ENCODE results near the gene TRPM3.

TRPM3 gene

GRCh38 chr9:70506159-70506558 is 615.3 kb downstream of the TRPM3 start:
- no peak for TF ChIP-seq ZNF565 (CRISPR knock-in tag; conservative IDR thresholded peaks at IDR 0.05; ENCODE audit: low read depth)
- TF ChIP-seq CSRNP3 (CRISPR knock-in tag; IDR thresholded peaks at IDR 0.05): no peak
- TF ChIP-seq, protein P1, sequence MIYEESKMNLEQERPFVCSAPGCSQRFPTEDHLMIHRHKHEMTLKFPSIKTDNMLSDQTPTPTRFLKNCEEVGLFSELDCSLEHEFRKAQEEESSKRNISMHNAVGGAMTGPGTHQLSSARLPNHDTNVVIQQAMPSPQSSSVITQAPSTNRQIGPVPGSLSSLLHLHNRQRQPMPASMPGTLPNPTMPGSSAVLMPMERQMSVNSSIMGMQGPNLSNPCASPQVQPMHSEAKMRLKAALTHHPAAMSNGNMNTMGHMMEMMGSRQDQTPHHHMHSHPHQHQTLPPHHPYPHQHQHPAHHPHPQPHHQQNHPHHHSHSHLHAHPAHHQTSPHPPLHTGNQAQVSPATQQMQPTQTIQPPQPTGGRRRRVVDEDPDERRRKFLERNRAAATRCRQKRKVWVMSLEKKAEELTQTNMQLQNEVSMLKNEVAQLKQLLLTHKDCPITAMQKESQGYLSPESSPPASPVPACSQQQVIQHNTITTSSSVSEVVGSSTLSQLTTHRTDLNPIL (CRISPR knock-in tag; IDR thresholded peaks at IDR 0.05; ENCODE audit: low read depth): no peak
- no peak for TF ChIP-seq TOX (CRISPR knock-in tag; IDR thresholded peaks at IDR 0.05; ENCODE audit: borderline replicate concordance)
- no peak for TF ChIP-seq ESRRG (CRISPR knock-in tag; IDR thresholded peaks at IDR 0.05)
- TF ChIP-seq ZFP30 (CRISPR knock-in tag; IDR thresholded peaks at IDR 0.05): no peak
- no peak for TF ChIP-seq TSHZ2 (CRISPR knock-in tag; IDR thresholded peaks at IDR 0.05)
- TF ChIP-seq, protein P2, sequence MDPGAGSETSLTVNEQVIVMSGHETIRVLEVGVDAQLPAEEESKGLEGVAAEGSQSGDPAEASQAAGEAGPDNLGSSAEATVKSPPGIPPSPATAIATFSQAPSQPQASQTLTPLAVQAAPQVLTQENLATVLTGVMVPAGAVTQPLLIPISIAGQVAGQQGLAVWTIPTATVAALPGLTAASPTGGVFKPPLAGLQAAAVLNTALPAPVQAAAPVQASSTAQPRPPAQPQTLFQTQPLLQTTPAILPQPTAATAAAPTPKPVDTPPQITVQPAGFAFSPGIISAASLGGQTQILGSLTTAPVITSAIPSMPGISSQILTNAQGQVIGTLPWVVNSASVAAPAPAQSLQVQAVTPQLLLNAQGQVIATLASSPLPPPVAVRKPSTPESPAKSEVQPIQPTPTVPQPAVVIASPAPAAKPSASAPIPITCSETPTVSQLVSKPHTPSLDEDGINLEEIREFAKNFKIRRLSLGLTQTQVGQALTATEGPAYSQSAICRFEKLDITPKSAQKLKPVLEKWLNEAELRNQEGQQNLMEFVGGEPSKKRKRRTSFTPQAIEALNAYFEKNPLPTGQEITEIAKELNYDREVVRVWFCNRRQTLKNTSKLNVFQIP (CRISPR knock-in tag; IDR thresholded peaks at IDR 0.05; ENCODE audit: borderline replicate concordance, low read depth): no peak
- no peak for TF ChIP-seq PPARA (CRISPR knock-in tag; IDR thresholded peaks at IDR 0.05; ENCODE audit: borderline replicate concordance)
- no peak for TF ChIP-seq GLIS3 (CRISPR knock-in tag; IDR thresholded peaks at IDR 0.05)
- TF ChIP-seq ZC3H10 (CRISPR knock-in tag; IDR thresholded peaks at IDR 0.05): no peak
- no peak for TF ChIP-seq ARNTL (CRISPR knock-in tag; IDR thresholded peaks at IDR 0.05; ENCODE audit: borderline replicate concordance, low read depth)
- ATAC-seq: no peak

GRCh38 chr9:70504834-70505233 is 616.6 kb downstream of the TRPM3 start:
- no peak for TF ChIP-seq GLIS3 (CRISPR knock-in tag; IDR thresholded peaks at IDR 0.05)
- no peak for TF ChIP-seq ESRRG (CRISPR knock-in tag; IDR thresholded peaks at IDR 0.05)
- no peak for ATAC-seq

- TF ChIP-seq CSDC2 (CRISPR knock-in tag; IDR thresholded peaks at IDR 0.05) (no peak), BACH2 (CRISPR knock-in tag; IDR thresholded peaks at IDR 0.05; ENCODE audit: borderline replicate concordance) (no peak), OSR1 (CRISPR knock-in tag; IDR thresholded peaks at IDR 0.05) (no peak), ZNF70 (CRISPR knock-in tag; IDR thresholded peaks at IDR 0.05) (no peak), ZNF565 (CRISPR knock-in tag; conservative IDR thresholded peaks at IDR 0.05; ENCODE audit: low read depth) (no peak), ESRRG (CRISPR knock-in tag; IDR thresholded peaks at IDR 0.05) (no peak)
- TF ChIP-seq, protein P3, sequence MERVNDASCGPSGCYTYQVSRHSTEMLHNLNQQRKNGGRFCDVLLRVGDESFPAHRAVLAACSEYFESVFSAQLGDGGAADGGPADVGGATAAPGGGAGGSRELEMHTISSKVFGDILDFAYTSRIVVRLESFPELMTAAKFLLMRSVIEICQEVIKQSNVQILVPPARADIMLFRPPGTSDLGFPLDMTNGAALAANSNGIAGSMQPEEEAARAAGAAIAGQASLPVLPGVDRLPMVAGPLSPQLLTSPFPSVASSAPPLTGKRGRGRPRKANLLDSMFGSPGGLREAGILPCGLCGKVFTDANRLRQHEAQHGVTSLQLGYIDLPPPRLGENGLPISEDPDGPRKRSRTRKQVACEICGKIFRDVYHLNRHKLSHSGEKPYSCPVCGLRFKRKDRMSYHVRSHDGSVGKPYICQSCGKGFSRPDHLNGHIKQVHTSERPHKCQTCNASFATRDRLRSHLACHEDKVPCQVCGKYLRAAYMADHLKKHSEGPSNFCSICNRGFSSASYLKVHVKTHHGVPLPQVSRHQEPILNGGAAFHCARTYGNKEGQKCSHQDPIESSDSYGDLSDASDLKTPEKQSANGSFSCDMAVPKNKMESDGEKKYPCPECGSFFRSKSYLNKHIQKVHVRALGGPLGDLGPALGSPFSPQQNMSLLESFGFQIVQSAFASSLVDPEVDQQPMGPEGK (CRISPR knock-in tag; IDR thresholded peaks at IDR 0.05; ENCODE audit: borderline replicate concordance): no peak
- ATAC-seq: no peak
These were observed 618.7 kb downstream of the TRPM3 start for GRCh38 chr9:70502690-70503089.

- TF ChIP-seq ZFP3 (CRISPR knock-in tag; IDR thresholded peaks at IDR 0.05): no peak
- no peak for TF ChIP-seq CSDC2 (CRISPR knock-in tag; IDR thresholded peaks at IDR 0.05)
- no peak for TF ChIP-seq BACH2 (CRISPR knock-in tag; IDR thresholded peaks at IDR 0.05; ENCODE audit: borderline replicate concordance)
- TF ChIP-seq CSRNP3 (CRISPR knock-in tag; IDR thresholded peaks at IDR 0.05): no peak
- TF ChIP-seq TCF4 (CRISPR knock-in tag; IDR thresholded peaks at IDR 0.05; ENCODE audit: borderline replicate concordance): no peak
- TF ChIP-seq PPARA (CRISPR knock-in tag; IDR thresholded peaks at IDR 0.05; ENCODE audit: borderline replicate concordance): no peak
- TF ChIP-seq, protein P2 (CRISPR knock-in tag; IDR thresholded peaks at IDR 0.05; ENCODE audit: borderline replicate concordance, low read depth): no peak
- TF ChIP-seq ZNF70 (CRISPR knock-in tag; IDR thresholded peaks at IDR 0.05): no peak
- no peak for ATAC-seq
These were observed 620.6 kb downstream of the TRPM3 start for GRCh38 chr9:70500793-70501192.

Measured in SK-N-SH treated with all-trans-retinoic acid at 6 μM for 48 hours (cell line).